NCI-H1436 treated with DMSO at 0.1 percent for 48 hours (cell line): ENCODE measurements around the gene PCMT1.
"Not testable (repeated sequence)": the region's sequence is repeated elsewhere in the genome, so short reads cannot be mapped to it uniquely, and the experiment has no call there.

Experiments
- DNase-seq: peaks from one replicate; lab custom pipeline; 2025; lab: John Stamatoyannopoulos, UW

PCMT1 gene

DNA sequence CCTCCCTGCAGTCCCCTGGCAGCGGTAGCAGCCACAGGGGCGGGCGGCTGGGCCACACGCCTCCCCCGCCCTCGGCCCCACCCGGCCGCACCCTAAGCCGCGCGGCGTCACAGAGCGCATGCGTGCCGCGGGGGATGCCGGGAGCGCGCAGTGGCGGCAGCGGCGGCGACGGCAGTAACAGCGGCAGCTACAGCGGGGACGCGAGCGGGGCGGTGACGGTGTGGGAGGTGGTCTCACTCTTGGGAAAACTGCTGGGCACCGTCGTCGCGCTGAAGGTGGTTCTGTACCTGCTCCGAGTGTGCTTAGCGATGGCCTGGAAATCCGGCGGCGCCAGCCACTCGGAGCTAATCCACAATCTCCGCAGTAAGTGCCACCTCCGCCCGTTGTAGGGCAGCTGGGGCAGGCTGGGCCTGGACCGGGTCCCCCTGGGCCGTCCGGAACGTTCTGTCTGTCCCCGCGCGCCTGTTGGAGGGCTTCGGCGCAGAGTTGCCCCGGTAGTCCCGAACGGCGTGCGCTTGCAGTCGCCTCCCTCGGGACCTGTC lies at the start of gene PCMT1:
Gene PCMT1, plus strand, starts transcription at position 148 of the 542 bp plus-strand sequence. Its CDS starts 161 bp downstream, at position 309.
- DNase-seq = peak; percentile 56

GRCh38 chr6:149701714-149702113 lies 47.8 kb upstream of the PCMT1 start:
- DNase-seq = no peak

DNA sequence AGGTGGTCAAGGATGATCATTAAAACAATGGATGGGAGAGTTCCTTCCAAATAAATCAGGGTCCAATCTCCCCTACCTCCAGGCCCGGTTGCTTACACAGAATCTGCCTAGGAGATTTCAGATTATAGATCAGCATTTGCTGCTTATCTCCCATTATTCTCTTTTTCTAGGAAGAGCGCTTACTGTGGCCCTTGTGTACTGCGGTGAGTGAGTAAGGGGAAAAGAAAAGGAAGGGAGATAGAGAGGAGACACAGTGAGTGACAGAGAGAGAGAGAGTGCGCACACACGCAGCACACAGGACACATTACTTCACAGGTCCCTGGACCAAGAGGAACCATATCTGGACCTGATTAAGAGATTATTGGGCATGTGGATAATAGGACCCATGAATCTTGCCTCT lies 37.8 kb upstream of the PCMT1 start:
- DNase-seq = no peak

GRCh38 chr6:149714442-149714841 lies 35.1 kb upstream of the PCMT1 start:
- no peak for DNase-seq

GRCh38 chr6:149716181-149716963 lies 33.2 kb upstream of the PCMT1 start:
- DNase-seq = no peak

GRCh38 chr6:149717255-149717587 lies 32.3 kb upstream of the PCMT1 start:
- no peak for DNase-seq

- peak; percentile 20 for DNase-seq
Observed at GRCh38 chr6:149717588-149718458, 31.7 kb upstream of the PCMT1 start, which contains the start of gene LATS1. Gene LATS1, minus strand, starts transcription at chr6:149718101. Its CDS starts 15,975 bp downstream, at chr6:149702126.

DNA sequence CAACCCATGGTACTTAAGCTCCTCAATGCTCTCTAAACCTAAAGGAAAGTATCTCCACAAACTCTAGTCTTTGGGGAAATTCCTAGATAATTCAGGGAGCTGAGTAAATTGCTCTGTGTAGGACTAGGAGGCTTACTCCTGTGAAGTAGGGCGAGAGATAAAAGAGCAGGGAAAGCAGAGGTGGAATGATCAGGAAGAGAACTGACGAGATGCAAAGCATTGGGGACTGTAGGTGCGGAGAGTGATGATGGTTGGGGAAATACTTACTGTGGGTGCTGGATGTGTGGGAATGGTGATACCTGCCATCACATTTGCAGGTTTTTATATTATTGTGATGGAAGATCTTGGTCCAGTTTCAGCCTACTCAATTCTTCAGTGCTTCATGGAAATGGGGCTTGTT lies 30.0 kb upstream of the PCMT1 start:
- DNase-seq = no peak

- no peak for DNase-seq
Observed at GRCh38 chr6:149723262-149723661, 26.3 kb upstream of the PCMT1 start.

- DNase-seq = no peak
Observed at GRCh38 chr6:149723771-149724417, 25.6 kb upstream of the PCMT1 start.

DNA sequence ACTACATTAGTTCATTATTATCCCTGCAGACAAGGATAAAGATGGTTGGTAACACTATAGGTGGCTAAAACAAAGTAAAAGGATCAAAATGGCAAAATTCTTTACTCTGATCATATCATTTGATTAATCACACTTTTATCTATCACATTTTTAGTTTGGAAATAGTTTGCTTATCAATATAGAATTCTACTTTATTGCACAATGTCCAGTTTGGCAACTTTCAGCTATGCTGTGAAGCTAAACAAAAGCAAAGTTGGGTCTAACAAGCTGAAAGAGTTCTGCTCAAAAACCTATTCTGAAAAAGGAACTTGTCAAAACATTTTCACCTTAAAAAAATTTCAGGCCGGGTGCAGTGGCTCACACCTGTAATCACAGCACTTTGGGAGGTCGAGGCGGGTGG lies 23.8 kb upstream of the PCMT1 start:
- no peak for DNase-seq

DNA sequence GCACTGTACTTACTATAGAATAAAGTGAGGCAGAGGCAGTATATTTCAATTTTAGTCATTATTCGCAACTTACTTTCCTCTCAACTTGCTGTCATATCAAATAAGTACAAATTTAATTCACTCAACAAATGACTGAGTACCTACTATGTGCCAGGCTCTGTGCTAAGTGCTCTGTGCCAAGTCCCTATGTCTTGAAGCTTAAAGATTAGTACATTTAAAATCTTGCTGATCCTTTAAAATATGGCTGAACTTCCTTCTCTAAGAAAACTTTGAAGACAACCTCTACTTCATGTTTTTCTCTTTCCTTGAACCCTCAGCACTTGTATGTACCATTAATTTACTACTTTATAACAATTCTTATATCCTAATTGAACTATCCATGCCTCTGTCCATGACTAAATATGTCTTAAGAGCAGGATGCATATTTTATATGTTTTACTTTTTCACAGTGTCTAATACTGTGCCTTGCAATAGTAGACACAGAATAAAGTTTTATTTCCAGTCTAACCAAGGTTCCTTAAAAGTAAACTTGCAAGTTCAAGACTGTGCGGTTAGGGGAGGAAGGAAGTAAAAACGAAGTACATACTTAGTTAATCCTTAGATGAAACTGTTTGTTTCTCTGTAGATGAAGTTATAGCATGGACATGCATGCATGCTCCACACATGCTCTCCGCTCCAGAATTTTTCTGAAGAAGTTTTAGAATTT lies 21.6 kb upstream of the PCMT1 start:
- DNase-seq = no peak

DNA sequence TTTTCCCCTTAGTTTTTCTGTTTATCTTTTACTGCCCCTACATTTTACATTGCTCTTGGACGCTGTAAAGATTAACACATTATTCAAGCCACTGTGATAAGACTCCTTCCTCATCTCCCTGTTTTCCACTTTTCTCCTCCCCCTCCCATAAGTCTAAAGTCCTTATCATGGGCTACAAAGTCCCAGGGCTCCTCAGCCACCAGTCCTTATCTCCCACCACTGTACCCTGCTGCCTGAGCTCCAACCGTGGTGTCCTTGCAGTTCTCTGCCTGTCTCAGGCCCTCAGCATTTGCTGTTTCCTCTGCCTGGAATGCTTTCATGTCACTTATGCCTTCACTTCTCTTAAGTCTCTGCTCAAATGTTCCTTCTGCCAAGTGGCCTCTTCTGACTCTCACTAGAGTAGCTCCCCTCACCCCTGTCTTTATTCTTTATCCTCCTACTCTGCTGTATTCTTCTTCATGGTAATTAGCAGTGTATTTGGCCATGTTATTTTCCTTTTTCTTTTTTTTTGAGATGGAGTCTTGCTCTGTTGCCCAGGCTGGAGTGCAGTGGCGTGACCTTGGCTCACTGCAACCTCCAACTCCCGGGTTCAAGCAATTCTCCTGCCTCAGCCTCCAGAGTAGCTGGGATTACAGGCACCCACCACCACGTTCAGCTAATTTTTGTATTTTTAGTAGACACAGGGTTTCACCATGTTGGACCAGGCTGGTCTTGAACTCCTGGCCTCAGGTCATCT lies 20.9 kb upstream of the PCMT1 start:
- DNase-seq = no peak

- no peak for DNase-seq
Observed at GRCh38 chr6:149729824-149730223, 19.7 kb upstream of the PCMT1 start.

DNA sequence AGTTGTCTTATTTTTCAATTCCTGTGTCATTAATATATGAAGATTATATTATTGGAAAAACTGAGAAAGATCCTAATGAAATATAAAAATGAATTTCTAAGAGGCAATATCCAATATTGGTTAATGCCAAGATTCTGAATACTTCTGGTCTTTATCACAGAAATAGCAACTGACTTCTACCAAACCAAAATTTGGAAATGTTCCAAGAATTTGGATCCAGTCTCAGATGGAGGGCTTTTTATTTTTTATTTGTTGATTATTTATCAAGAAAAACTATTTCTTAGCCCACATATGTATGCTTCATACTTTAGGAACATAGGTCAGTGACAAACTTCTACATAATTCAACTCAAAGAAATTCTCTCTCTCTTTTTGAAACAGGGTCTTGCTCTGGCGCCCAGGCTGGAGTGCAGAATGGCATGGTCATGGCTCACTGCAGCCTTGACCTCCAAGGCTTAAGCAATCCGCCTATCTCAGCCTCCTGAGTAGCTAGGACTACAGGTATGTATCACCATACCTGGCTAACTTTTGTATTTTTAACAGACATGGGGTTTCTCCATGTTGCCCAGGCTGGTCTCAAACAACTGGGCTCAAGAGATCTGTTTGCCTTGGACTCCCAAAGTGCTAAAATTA lies 16.3 kb upstream of the PCMT1 start:
- no peak for DNase-seq

GRCh38 chr6:149734915-149735314 lies 14.6 kb upstream of the PCMT1 start:
- DNase-seq = no peak

GRCh38 chr6:149745252-149745651 lies 4.3 kb upstream of the PCMT1 start:
- DNase-seq = not testable (repeated sequence)

DNA sequence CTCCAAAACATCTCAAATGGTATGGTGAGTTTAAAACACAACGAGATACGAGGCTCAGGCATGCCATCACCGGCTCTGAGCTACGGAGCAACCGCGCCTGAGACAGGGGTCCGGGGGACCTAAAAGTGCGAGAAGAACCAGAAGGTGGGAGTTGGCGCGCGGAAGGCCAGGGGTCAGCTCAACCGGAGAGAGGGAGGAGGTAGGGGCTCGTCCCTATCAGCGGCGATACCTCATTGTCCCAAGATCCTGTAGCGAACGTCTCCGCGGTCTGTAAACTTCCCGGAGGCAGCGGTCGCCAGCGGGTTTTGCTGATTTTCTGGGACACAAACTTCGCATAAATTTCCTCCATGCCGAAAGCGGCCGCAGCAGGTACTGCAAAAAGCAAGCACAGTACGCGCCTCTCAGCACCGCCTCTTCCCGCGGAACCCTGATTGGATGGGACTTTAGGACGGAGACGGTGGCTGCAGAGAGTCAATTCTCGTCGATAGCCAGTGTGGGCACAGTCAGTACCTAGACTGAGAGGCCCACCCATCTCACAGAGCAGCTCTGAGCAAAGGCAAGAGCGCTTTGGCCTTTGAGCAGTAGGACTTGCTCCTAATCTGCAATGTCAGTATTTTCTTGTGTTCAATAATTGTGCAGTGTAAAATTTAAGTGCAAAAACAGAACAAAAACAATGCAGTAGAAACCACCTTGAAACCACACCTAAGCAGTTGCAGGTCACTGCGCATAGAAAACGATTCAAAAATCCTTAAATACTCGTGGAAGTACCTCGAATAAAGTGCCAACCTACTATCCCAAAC lies 3.2 kb upstream of the PCMT1 start, which contains the start of gene NUP43:
Gene NUP43, minus strand, starts transcription at position 383 of the 800 bp plus-strand sequence. Its CDS starts 34 bp downstream, at position 349.
- DNase-seq = peak; percentile 54

DNA sequence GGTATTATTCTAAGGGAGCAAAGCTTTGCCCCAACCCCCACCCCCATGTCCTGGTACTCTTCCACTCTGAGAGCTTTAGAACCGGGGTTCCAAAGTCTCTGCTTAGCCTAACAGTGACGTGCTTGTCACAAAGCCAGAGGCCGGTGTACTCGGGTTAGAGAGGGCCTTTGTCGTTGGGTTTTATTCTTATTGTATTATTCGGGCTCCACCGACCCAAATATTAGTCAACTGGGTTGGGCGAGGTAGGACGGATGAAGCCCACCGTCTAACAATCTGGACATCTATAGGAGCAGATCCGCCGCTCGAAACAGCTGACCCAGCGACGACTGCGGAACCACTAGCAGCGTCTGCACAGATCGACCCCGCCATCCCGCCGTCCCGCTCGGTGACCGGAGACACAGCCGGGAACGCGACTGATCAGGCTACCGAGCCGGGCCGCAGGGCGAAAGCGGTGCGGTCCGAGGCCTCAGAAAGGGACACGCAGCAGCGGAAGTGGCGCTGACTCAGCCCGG lies 403 bp upstream of the PCMT1 start:
- DNase-seq = not testable (repeated sequence)
